B cell (primary cell): ENCODE results near the gene PGM2.

Experiments used
- CTCF ChIP-seq: fragments of 200-600 bp; IDR thresholded peaks from one replicate; pipeline ENCODE4 v1.8.0; 2022; ENCODE audit warnings: antibody characterized with exemption, mild to moderate bottlenecking
- EZH2 ChIP-seq: IDR thresholded peaks from 2 replicates; pipeline ENCODE4 v1.6.1; 2012; ENCODE audit warnings: borderline replicate concordance, low read depth, mild to moderate bottlenecking, moderate library complexity, low read length; ENCODE audit not compliant: insufficient read depth, poor library complexity, severe bottlenecking

GRCh38 chr4:37908488-37909331 is 82.2 kb downstream of the PGM2 start:
- TF ChIP-seq CTCF (no peak), EZH2 (no peak)
